IMR-90 (cell line): ENCODE results near the gene EIF1AD. TPM values are rescaled to one million over a fixed set of nuclear protein-coding genes. Genes with fewer than 3 reads are reported as not detected.

ENCODE experiments used
- ATAC-seq: fragments of 200-7000 bp; cut with Tn5 transposase; 2 replicates; pipeline ENCODE4 v1.9.1; 2020; ENCODE audit warnings: low read depth, mild to moderate bottlenecking, moderate library complexity
- BruUV-seq: library from RNA; stranded (reverse); fragments of 400-500 nt; replicated peaks from 2 replicates; lab custom pipeline; 2021; lab: Mats Ljungman, UMichigan
- CTCF ChIA-PET: fragments of 300-600 bp; formaldehyde crosslinking; extraction: SDS; loops from one replicate; lab custom pipeline; 2021; ENCODE audit warnings: antibody characterized with exemption; lab: Yijun Ruan, JAX
- POLR2A ChIA-PET: fragments of 300-600 bp; sonication (Branson Sonifier 250); formaldehyde crosslinking; loops from one replicate; lab custom pipeline; 2022; ENCODE audit warnings: antibody characterized with exemption; ENCODE audit not compliant: unreplicated experiment; lab: Charles Lee
- DNase-seq: peaks from one replicate; pipeline ENCODE4 v3.0.0; 2013
- H2AFZ ChIP-seq: replicated peaks from 2 replicates; pipeline ENCODE3; 2013; ENCODE audit warnings: low read length, mild to moderate bottlenecking; ENCODE audit not compliant: poor library complexity
- H2AK5ac ChIP-seq: 2 replicates; pipeline ENCODE4 v1.6.1; 2013; ENCODE audit warnings: low read depth, low read length, inconsistent platforms
- H2AK9ac ChIP-seq: replicated peaks from 2 replicates; pipeline ENCODE3; 2013; ENCODE audit warnings: mild to moderate bottlenecking, low read depth, low read length, moderate library complexity; ENCODE audit not compliant: poor library complexity
- H2BK120ac ChIP-seq: 2 replicates; pipeline ENCODE4 v1.6.1; 2013; ENCODE audit warnings: low read depth, low read length, inconsistent platforms
- H2BK15ac ChIP-seq: 3 replicates; pipeline ENCODE4 v1.6.1; 2013; ENCODE audit warnings: low read depth, low read length, inconsistent platforms
- H2BK20ac ChIP-seq: 2 replicates; pipeline ENCODE4 v1.6.1; 2013; ENCODE audit warnings: low read depth, mild to moderate bottlenecking, inconsistent platforms, low read length, moderate library complexity
- H2BK5ac ChIP-seq: 2 replicates; pipeline ENCODE4 v1.6.1; 2013; ENCODE audit warnings: mild to moderate bottlenecking, low read depth, low read length, inconsistent platforms; ENCODE audit not compliant: poor library complexity, severe bottlenecking
- H3K14ac ChIP-seq: replicated peaks from 2 replicates; pipeline ENCODE4 v1.6.1; 2013; ENCODE audit warnings: low read depth, low read length, inconsistent platforms
- H3K18ac ChIP-seq: 2 replicates; pipeline ENCODE4 v1.6.1; 2013; ENCODE audit warnings: low read depth, low read length, control low read depth
- H3K23ac ChIP-seq: 2 replicates; pipeline ENCODE4 v1.6.1; 2013; ENCODE audit warnings: low read depth, low read length, inconsistent platforms
- H3K27ac ChIP-seq: 2 replicates; pipeline ENCODE4 v1.5.1; 2013; ENCODE audit warnings: mild to moderate bottlenecking, control low read depth, low read length; ENCODE audit not compliant: insufficient read depth
- H3K27me3 ChIP-seq: 2 replicates; pipeline ENCODE4 v1.6.1; 2013; ENCODE audit warnings: low read length; ENCODE audit not compliant: control insufficient read depth, insufficient read depth
- H3K36me3 ChIP-seq: 2 replicates; pipeline ENCODE4 v1.6.1; 2013; ENCODE audit warnings: low read length, mixed read lengths; ENCODE audit not compliant: control insufficient read depth, insufficient read depth
- H3K4ac ChIP-seq: 2 replicates; pipeline ENCODE4 v1.6.1; 2013; ENCODE audit warnings: low read depth, low read length, inconsistent platforms
- H3K4me1 ChIP-seq: 2 replicates; pipeline ENCODE4 v1.6.1; 2013; ENCODE audit warnings: low read length, mixed read lengths; ENCODE audit not compliant: control insufficient read depth, insufficient read depth
- H3K4me2 ChIP-seq: 2 replicates; pipeline ENCODE4 v1.6.1; 2013; ENCODE audit warnings: low read depth, mild to moderate bottlenecking, control low read depth, low read length, moderate library complexity
- H3K4me3 ChIP-seq: 2 replicates; pipeline ENCODE4 v1.5.1; 2013; ENCODE audit warnings: low read depth, mild to moderate bottlenecking, control low read depth, low read length, moderate library complexity; ENCODE audit not compliant: insufficient read depth
- H3K56ac ChIP-seq: 2 replicates; pipeline ENCODE4 v1.6.1; 2013; ENCODE audit warnings: low read length, inconsistent platforms; ENCODE audit not compliant: insufficient read depth; ENCODE audit errors: extremely low read depth
- H3K79me1 ChIP-seq, 2 experiments: 2 replicates each; pipeline ENCODE4 v1.6.1; 2013; ENCODE audit warnings: low read length in 2 of 2, inconsistent platforms in 1 of 2, low read depth in 1 of 2
- H3K9ac ChIP-seq: 2 replicates; pipeline ENCODE4 v1.6.1; 2013; ENCODE audit warnings: low read depth, low read length, control low read depth
- H3K9me1 ChIP-seq: 2 replicates; pipeline ENCODE4 v1.6.1; 2013; ENCODE audit warnings: low read length, inconsistent platforms; ENCODE audit not compliant: insufficient read depth
- H3K9me3 ChIP-seq: 2 replicates; pipeline ENCODE4 v1.6.1; 2013; ENCODE audit warnings: low read length; ENCODE audit not compliant: control insufficient read depth, insufficient read depth
- H4K20me1 ChIP-seq: 2 replicates; pipeline ENCODE4 v1.6.1; 2013; ENCODE audit warnings: low read length, inconsistent platforms; ENCODE audit not compliant: insufficient read depth
- H4K5ac ChIP-seq: 2 replicates; pipeline ENCODE4 v1.6.1; 2013; ENCODE audit warnings: mild to moderate bottlenecking, low read depth, low read length, control low read depth
- H4K8ac ChIP-seq, 2 experiments: 2 replicates each; pipeline ENCODE4 v1.6.1; 2013; ENCODE audit warnings: low read depth in 2 of 2, low read length in 2 of 2, control low read depth in 1 of 2, inconsistent platforms in 1 of 2
- H4K91ac ChIP-seq: 2 replicates; pipeline ENCODE4 v1.6.1; 2013; ENCODE audit warnings: low read depth, low read length, inconsistent platforms; ENCODE audit not compliant: insufficient read depth
- BHLHE40 ChIP-seq: fragments of 150-350 bp; IDR thresholded peaks from 2 replicates; pipeline ENCODE4 v1.6.1; 2016; ENCODE audit warnings: mild to moderate bottlenecking, low read depth, low read length
- CEBPB ChIP-seq: IDR thresholded peaks from 2 replicates; pipeline ENCODE4 v1.6.1; 2012; ENCODE audit warnings: low read depth, low read length, improper control_type of control experiment
- CHD1 ChIP-seq: IDR thresholded peaks from 2 replicates; pipeline ENCODE4 v1.6.1; 2012; ENCODE audit warnings: low read depth, low read length, improper control_type of control experiment
- FOS ChIP-seq: fragments of 150-350 bp; IDR thresholded peaks from 2 replicates; pipeline ENCODE4 v1.6.1; 2016; ENCODE audit warnings: low read depth, low read length
- MAZ ChIP-seq: IDR thresholded peaks from 2 replicates; pipeline ENCODE4 v1.6.1; 2012; ENCODE audit warnings: low read depth, mild to moderate bottlenecking, low read length, improper control_type of control experiment, moderate library complexity, borderline replicate concordance
- MXI1 ChIP-seq: IDR thresholded peaks from 2 replicates; pipeline ENCODE4 v1.6.1; 2012; ENCODE audit warnings: low read depth, mild to moderate bottlenecking, low read length, moderate library complexity, borderline replicate concordance
- POLR2A ChIP-seq: IDR thresholded peaks from 2 replicates; pipeline ENCODE4 v1.6.1; 2012; ENCODE audit warnings: mild to moderate bottlenecking, low read depth, low read length
- RFX5 ChIP-seq: IDR thresholded peaks from 2 replicates; pipeline ENCODE4 v1.8.0; 2012; ENCODE audit warnings: low read depth, mild to moderate bottlenecking, low read length, moderate library complexity
- SMC3 ChIP-seq: fragments of 150-350 bp; IDR thresholded peaks from 2 replicates; pipeline ENCODE4 v1.6.1; 2016; ENCODE audit warnings: low read depth, mild to moderate bottlenecking, antibody characterized with exemption, low read length, moderate library complexity
- WGBS, 2 experiments: methylation state at CpG; one replicate each; pipeline versions ENCODE4 v1.1.5 to v1.1.7; 2013; ENCODE audit warnings: missing lambda C conversion rate in 2 of 2; ENCODE audit not compliant: insufficient read length in 1 of 2; ENCODE audit errors: extremely low coverage in 2 of 2; 5-methylcytosine and 5-hydroxymethylcytosine counted together
- dilution Hi-C: fragments of 300-500 bp; cut with HindIII; formaldehyde crosslinking; loops from one replicate; pipeline ENCODE4 v1.14.3; 2018; ENCODE audit warnings: low sequenced_read_pairs; ENCODE audit not compliant: unreplicated experiment
- in situ Hi-C: fragments of 300-500 bp; cut with MboI; formaldehyde crosslinking; loops from 3 replicates; pipeline ENCODE4 v1.14.3; 2019; ENCODE audit warnings: low sequenced_read_pairs, inconsistent platforms, mixed read lengths
- intact Hi-C: fragments of 100-400 bp; cut with micrococcal nuclease; formaldehyde crosslinking; loops from 2 replicates; pipeline ENCODE4 v1.10.0; 2022
- polyA plus RNA-seq, 3 experiments: library from polyadenylated mRNA; depleted of rRNA; stranded (reverse); fragments of >200 nt; gene quantifications; 2 replicates each; pipeline ENCODE4 v1.2.3, GENCODE V29; 2012; ENCODE audit warnings: low replicate concordance in 1 of 3
- total RNA-seq: library from RNA; depleted of rRNA; stranded (reverse); fragments of >200 nt; gene quantifications from 2 replicates; pipeline ENCODE4 v1.2.3, GENCODE V29; 2012
- TF ChIP-seq, protein P1 (sequence below): fragments of 150-350 bp; IDR thresholded peaks from 2 replicates; pipeline ENCODE4 v1.6.1; 2017; ENCODE audit warnings: mild to moderate bottlenecking, antibody characterized with exemption, low read length, low read depth

The EIF1AD gene
- total and polyA plus RNA-seq, 2 of the 4 experiments (the other 2 are of a cell fraction) = 32.5 to 62.6 TPM

DNA sequence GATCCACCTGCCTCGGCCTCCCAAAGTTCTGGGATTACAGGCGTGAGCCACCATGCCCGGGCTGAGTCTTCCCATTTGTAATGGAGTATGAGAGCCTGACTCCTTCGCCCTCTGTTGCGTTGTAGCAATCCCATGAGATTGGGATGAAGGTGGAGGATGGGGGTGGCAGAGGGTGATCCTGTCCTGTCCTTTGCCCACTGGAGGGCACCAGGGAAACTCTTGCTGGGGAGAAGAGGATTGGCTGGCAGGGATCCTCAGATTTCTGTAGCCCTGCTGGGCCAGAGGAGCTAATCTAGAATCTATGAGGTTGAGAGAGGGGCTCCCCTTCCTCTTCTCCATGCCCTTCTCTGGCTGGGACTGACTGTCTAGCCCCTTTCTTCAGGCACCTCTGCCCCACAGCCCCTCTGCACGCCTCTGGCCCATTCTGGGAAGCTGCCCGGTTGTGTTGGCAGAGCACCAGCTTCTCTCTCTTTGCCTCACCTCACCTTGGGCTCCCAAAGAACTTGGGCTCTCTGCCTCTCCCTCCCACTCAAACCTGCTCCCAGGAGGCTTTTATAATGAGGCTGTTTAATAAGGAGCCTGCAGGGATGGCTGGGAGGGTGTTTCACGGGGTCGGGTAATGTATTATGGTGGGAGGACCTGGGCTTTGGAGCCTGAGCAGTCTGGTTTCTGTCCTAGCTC, 33.8 kb upstream of the EIF1AD start:
- H2BK20ac ChIP-seq = no peak overlapping the region
- no peak for ATAC-seq
- no peak overlapping the region for H3K56ac ChIP-seq
- dilution Hi-C loops (no loop called here), in situ Hi-C loops (no loop called here), intact Hi-C loops (no loop called here)
- no peak overlapping the region for H2AK5ac ChIP-seq
- H3K36me3 ChIP-seq = no peaks in the 10 kb centered on the region
- ChIA-PET CTCF (interaction anchor here (1.2 kb wide), 1 partner anchor 13 kb away, joined by 4 read pairs; no protein-coding TSS in a partner anchor), POLR2A (interaction anchor here (0.5 kb wide), 1 partner anchor 15 kb away, joined by 4 read pairs; no protein-coding TSS in a partner anchor)
- H3K9me3 ChIP-seq = peaks cover 7% of the 10 kb centered on the region; the same call in 1 of the 2 replicates
- no peak overlapping the region for H2AK9ac ChIP-seq
- H3K9me1 ChIP-seq = no peaks in the 10 kb centered on the region
- H3K18ac ChIP-seq = no peak overlapping the region
- H3K14ac ChIP-seq = no peak overlapping the region
- peaks cover 15% of the 10 kb centered on the region for H3K27me3 ChIP-seq
- no peak overlapping the region for H3K4ac ChIP-seq
- no peaks in the 10 kb centered on the region for H3K79me1 ChIP-seq
- no TSS peak for BruUV-seq
- H3K4me3 ChIP-seq = no peak overlapping the region
- H3K4me1 ChIP-seq = no peaks in the 10 kb centered on the region; the same call in 1 of the 2 replicates
- no peak overlapping the region for H2AFZ ChIP-seq
- no peak overlapping the region for H3K4me2 ChIP-seq
- TF ChIP-seq RFX5 (no peak), BHLHE40 (no peak), MAZ (no peak), SMC3 (no peak), MXI1 (no peak), FOS (no peak), POLR2A (no peak), CHD1 (no peak), CEBPB (no peak)
- TF ChIP-seq, protein P1, sequence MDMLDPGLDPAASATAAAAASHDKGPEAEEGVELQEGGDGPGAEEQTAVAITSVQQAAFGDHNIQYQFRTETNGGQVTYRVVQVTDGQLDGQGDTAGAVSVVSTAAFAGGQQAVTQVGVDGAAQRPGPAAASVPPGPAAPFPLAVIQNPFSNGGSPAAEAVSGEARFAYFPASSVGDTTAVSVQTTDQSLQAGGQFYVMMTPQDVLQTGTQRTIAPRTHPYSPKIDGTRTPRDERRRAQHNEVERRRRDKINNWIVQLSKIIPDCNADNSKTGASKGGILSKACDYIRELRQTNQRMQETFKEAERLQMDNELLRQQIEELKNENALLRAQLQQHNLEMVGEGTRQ = no peak
- H3K27ac ChIP-seq = no peak overlapping the region
- H4K5ac ChIP-seq = no peak overlapping the region
- no peak overlapping the region for H3K9ac ChIP-seq
- DNase-seq = no peak
- 70% methylated on average over 2 of the region's 9 CpGs; no CpG with 5 or more reads in 1 of the 2 experiments for WGBS, 2 experiments
- H2BK15ac ChIP-seq = no peak overlapping the region
- H4K20me1 ChIP-seq = 0 out of 2 replicates have a peak, but pooled peaks cover 3% of the 10 kb centered on the region
- no peak overlapping the region for H4K8ac ChIP-seq
- no peak overlapping the region for H2BK120ac ChIP-seq
- no peak overlapping the region for H4K91ac ChIP-seq
- H3K23ac ChIP-seq = no peak overlapping the region
- H2BK5ac ChIP-seq = no peak overlapping the region
